Measurements from ENCODE around the gene SDF2. TPM values are rescaled to one million over a fixed set of nuclear protein-coding genes. Genes with fewer than 3 reads are reported as not detected.

The SDF2 gene
- total and polyA plus RNA-seq, 2 of the 4 experiments (the other 2 are of a cell fraction) = 76.0 to 81.7 TPM

DNA sequence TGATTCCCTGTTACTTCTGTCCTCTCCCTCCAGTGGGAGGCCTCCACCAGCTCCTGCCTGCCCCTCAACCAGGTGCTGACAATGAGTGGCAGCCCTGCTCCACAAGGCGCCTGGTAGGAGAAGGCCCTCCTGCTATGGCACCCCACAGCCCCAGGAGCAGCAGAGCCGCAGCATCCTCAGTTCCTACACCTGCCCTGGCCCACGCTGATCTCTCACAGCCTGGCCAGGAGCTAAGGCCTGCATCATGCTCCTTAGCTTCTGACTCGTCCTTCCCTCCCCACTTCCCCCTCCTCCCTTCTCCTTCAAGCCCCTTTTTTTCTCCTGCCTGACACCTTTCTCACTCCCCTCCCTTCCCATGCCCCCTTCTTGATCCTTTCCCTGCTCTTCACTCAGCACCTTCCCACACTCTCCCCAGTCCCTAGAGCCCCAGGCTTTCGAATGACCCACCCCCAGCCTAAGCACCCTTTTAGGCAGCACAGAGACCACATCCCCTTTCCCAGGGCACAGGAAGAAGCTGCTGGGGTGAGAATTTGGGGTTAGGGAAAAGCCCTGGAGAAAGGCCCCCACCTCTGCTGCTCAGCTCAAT is 43.5 kb upstream of the SDF2 start:
- in situ Hi-C loops (cut with MboI; ENCODE audit: low sequenced_read_pairs) (no loop called here), dilution Hi-C loops (cut with HindIII; ENCODE audit: low sequenced_read_pairs, unreplicated experiment) (no loop called here), intact Hi-C loops (cut with micrococcal nuclease) (no loop called here)
- Histone ChIP-seq H3K23ac (ENCODE audit: low read depth, low read length) (no peak overlapping the region), H2BK20ac (ENCODE audit: low read depth, low read length) (no peak overlapping the region), H2BK15ac (ENCODE audit: low read depth, low read length) (no peak overlapping the region), H3K4me3 (ENCODE audit: insufficient read depth, low read depth, low read length) (no peak overlapping the region), H2BK120ac (ENCODE audit: low read depth, low read length) (no peak overlapping the region), H3K9me1 (ENCODE audit: insufficient read depth, low read length) (peaks cover 8% of the 10 kb centered on the region), H2AFZ (replicated peaks; ENCODE audit: low read length, poor library complexity) (no peak overlapping the region), H4K8ac (ENCODE audit: low read depth in 2 of 2, low read length in 2 of 2) (no peak overlapping the region), H3K9me3 (ENCODE audit: control insufficient read depth, insufficient read depth, low read length) (no peaks in the 10 kb centered on the region), H3K4me1 (ENCODE audit: control insufficient read depth, insufficient read depth, low read length) (peaks cover 2% of the 10 kb centered on the region; the same call in 1 of the 2 replicates), H3K4ac (ENCODE audit: low read depth, low read length) (no peak overlapping the region), H3K79me1 (ENCODE audit: low read depth in 1 of 2, low read length in 2 of 2) (peaks cover 6 to 8% of the 10 kb centered on the region in 2 experiments), H4K91ac (ENCODE audit: insufficient read depth, low read depth, low read length) (no peak overlapping the region), H4K20me1 (ENCODE audit: insufficient read depth, low read length) (no peaks in the 10 kb centered on the region; the same call in 1 of the 2 replicates), H3K4me2 (ENCODE audit: low read depth, low read length) (no peak overlapping the region), H3K27me3 (ENCODE audit: control insufficient read depth, insufficient read depth, low read length) (no peaks in the 10 kb centered on the region), H3K27ac (ENCODE audit: insufficient read depth, low read length) (no peak overlapping the region), H3K36me3 (ENCODE audit: control insufficient read depth, insufficient read depth, low read length) (peaks cover 56% of the 10 kb centered on the region), H3K56ac (ENCODE audit: extremely low read depth, insufficient read depth, low read length) (no peak overlapping the region), H3K9ac (ENCODE audit: low read depth, low read length) (no peak overlapping the region), H2BK5ac (ENCODE audit: low read depth, low read length, poor library complexity, severe bottlenecking) (no peak overlapping the region), H3K18ac (ENCODE audit: low read depth, low read length) (no peak overlapping the region), H2AK9ac (replicated peaks; ENCODE audit: low read depth, low read length, poor library complexity) (no peak overlapping the region), H3K14ac (replicated peaks; ENCODE audit: low read depth, low read length) (no peak overlapping the region), H2AK5ac (ENCODE audit: low read depth, low read length) (no peak overlapping the region), H4K5ac (ENCODE audit: low read depth, low read length) (no peak overlapping the region)
- TF ChIP-seq RCOR1 (IDR thresholded peaks at IDR 0.05; ENCODE audit: insufficient replicate concordance, low read length) = no peak
- TF ChIP-seq MXI1 (IDR thresholded peaks at IDR 0.05; ENCODE audit: borderline replicate concordance, low read depth, low read length) = no peak
- no peak for TF ChIP-seq CEBPB (IDR thresholded peaks at IDR 0.05; ENCODE audit: low read depth, low read length)
- no peak for TF ChIP-seq MAZ (IDR thresholded peaks at IDR 0.05; ENCODE audit: borderline replicate concordance, low read depth, low read length)
- no peak for TF ChIP-seq RAD21 (IDR thresholded peaks at IDR 0.05; ENCODE audit: low read length)
- no peak for TF ChIP-seq POLR2A (IDR thresholded peaks at IDR 0.05; ENCODE audit: low read depth, low read length)
- no peak for TF ChIP-seq NFE2L2 (IDR thresholded peaks at IDR 0.05; ENCODE audit: low read depth, low read length)
- TF ChIP-seq SMC3 (IDR thresholded peaks at IDR 0.05; ENCODE audit: low read depth, low read length) = no peak
- TF ChIP-seq, protein P1, sequence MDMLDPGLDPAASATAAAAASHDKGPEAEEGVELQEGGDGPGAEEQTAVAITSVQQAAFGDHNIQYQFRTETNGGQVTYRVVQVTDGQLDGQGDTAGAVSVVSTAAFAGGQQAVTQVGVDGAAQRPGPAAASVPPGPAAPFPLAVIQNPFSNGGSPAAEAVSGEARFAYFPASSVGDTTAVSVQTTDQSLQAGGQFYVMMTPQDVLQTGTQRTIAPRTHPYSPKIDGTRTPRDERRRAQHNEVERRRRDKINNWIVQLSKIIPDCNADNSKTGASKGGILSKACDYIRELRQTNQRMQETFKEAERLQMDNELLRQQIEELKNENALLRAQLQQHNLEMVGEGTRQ (IDR thresholded peaks at IDR 0.05; ENCODE audit: low read depth, low read length) = no peak
- TF ChIP-seq, protein P2, sequence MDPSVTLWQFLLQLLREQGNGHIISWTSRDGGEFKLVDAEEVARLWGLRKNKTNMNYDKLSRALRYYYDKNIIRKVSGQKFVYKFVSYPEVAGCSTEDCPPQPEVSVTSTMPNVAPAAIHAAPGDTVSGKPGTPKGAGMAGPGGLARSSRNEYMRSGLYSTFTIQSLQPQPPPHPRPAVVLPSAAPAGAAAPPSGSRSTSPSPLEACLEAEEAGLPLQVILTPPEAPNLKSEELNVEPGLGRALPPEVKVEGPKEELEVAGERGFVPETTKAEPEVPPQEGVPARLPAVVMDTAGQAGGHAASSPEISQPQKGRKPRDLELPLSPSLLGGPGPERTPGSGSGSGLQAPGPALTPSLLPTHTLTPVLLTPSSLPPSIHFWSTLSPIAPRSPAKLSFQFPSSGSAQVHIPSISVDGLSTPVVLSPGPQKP (IDR thresholded peaks at IDR 0.05; ENCODE audit: borderline replicate concordance, low read depth, low read length) = no peak
- no peak for TF ChIP-seq CHD1 (IDR thresholded peaks at IDR 0.05; ENCODE audit: low read depth, low read length)
- no peak for TF ChIP-seq MAFK (IDR thresholded peaks at IDR 0.05; ENCODE audit: low read depth, low read length)
- TF ChIP-seq FOS (IDR thresholded peaks at IDR 0.05; ENCODE audit: low read depth, low read length) = no peak
- ATAC-seq (ENCODE audit: low read depth) (no peak), DNase-seq (no peak)
- ChIA-PET CTCF (no interaction called here), POLR2A (ENCODE audit: unreplicated experiment) (no interaction called here)
- no TSS peak for BruUV-seq (replicated peaks)
- 73% methylated on average over 3 of the region's 5 CpGs; no CpG with 5 or more reads in 1 of the 2 experiments for WGBS, 2 experiments (ENCODE audit: extremely low coverage in 2 of 2, insufficient read length in 1 of 2)
